GM18519 (cell line): ENCODE measurements around the gene THTPA.

Source experiments
- ATAC-seq: cut with Tn5 transposase; IDR thresholded peaks from one replicate; pipeline ENCODE4 v1.9.1; 2021; ENCODE audit warnings: mild to moderate bottlenecking, moderate library complexity; ENCODE audit not compliant: unreplicated experiment, low FRiP score

THTPA gene

DNA sequence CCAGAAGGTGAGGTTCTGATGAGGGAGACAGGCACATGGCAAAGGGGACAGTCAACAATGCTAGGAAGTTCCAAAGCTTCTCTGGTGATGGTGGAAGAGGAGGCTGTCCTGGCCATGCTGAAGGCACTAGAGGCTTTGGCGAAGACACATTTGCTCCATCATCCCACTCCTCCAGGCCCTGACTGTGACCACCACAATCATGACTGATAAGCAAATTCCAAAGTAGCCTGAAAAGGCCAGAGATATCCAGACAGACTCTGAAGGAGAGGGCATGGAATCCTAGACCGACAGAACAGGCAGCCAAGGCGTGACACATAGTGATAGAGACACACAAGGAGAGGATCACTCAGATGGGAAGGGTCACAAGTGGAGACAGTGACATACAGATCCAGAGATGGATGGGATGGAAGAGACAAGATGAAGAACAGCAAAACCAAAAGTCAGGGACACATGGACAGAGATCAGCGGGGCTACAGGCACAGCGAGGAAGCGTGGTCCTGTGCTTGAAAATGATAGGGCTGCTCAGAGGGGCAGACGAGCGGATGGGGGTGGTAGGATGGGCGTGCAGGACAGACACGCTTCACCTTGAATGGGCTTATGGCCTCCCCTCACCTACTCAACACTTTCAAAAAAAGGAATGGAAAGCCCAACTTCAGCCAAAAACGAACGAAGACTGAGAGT is 5.8 kb upstream of the THTPA start:
- ATAC-seq = no peak

DNA sequence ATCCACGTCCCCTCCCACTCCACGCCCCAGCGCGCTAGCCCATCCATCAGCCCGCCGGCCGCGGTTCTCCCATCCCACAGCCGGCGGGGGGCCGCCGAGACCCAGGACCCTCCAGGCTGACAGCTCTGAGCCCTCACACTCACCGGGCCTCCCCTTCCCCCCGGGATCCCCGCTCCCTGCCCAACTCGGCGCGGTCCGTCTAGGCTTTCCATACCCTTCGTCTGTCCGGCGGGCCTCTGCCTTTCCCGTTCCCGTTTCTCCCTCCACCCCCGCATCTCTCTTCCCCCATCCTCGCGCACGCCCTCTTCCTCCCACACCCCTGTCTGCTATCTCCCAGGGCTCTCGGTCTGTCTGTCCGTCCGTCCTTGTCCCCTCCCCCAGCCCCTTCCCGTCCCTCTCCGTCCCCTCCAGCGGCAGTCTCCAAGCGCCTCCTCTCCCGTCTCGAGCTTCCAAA is 5.2 kb upstream of the THTPA start:
- no peak for ATAC-seq

DNA sequence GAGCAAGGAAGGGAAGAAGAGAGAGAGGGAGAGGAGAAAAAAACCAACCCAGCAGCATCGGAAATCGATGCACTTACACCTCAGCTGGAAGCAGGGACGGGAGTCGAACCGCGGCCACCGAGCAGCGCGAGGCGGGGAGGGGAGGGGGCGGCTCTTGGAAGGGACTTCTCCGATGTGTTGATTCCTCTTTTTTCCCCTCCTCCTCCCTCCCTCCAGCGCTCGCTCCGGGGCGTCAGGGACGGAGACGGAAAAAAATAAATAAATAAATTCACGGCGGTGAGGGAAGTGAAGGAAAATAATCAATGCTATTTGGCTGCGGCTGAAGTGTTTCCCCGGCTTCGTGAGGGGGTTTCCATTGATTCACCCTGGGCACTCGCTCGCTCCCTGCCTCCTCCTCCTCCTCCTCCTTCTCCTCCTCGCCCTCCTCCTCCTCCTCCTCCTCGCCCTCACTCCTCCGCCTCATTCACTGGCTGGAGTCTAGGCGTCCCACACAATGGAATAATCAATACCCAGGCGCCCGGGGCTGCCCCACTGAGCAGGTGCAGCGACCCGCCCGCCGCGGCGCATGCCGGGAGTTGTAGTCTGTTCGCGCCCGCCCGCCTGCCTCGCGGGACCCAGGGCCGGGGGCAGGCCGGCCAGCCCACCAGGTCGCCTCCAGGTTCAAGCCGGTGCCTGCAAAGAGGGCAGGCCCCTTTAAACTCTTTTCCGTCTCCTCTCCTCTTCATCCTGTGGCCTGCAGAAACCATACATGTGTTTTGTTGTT is 4.6 kb upstream of the THTPA start, which contains the start of gene ZFHX2:
Gene ZFHX2, minus strand, starts transcription at position 500 of the 763 bp plus-strand sequence. CDS start 16,440 bp downstream, outside the sequence.
- ATAC-seq = peak; percentile 30

DNA sequence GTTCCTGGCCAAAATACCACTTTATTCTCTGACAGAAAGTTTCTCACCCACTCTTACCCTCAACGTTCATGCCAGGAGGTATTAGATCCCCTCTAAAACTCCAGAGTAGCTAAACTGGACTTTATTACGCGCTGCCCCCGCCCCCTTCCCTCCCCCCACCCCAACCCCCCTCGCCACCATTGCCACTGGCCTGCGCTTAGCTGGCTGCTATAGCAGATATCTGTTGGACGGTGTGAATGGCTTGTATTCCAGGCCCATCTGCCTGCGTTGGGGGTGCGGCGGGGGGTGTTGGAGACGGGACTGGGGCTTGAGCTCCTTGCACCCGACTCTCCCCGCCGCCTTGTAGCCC is 564 bp upstream of the THTPA start:
- ATAC-seq = no peak

DNA sequence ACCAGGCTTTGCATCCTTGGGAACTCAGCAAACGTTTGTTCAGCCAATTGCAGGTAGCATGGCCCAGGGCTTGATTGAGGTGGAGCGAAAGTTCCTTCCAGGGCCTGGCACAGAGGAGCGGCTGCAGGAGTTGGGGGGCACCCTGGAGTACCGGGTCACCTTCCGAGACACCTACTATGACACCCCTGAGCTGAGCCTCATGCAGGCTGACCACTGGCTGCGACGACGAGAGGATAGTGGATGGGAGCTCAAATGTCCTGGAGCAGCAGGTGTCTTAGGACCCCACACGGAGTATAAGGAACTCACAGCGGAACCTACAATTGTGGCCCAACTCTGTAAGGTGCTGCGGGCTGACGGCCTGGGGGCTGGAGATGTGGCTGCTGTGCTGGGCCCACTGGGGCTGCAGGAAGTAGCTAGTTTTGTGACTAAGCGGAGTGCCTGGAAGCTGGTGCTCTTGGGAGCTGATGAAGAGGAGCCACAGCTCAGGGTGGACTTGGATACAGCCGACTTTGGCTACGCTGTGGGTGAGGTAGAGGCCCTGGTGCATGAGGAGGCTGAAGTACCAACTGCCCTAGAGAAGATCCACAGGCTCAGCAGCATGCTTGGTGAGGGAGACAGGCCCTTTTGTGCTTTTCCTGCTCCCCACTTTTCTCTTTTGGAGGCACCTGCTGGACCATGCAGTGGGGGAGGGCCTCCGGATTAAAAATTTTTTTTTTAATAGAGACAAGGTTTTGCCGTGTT is 799 bp downstream of the THTPA start:
- ATAC-seq = no peak

DNA sequence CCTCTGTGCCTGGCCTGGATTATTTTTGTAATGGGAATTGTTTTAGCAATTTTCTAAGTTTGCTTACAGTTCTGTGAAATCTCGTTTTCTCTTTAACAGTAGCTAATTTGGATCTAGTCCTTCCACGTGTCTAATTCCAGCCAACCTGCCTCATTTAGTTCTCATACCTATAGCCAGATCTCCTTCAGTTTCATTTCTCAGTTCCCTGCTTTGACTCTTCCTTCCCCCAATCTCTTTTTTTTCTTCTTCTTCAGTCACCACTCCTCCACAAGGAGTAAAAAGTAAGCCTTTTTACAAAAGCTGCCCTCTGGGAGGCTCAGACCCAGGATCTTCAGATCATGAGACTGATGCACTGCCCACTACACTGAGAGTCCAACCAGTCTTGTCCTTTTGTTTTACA is 1.4 kb downstream of the THTPA start:
- no peak for ATAC-seq

DNA sequence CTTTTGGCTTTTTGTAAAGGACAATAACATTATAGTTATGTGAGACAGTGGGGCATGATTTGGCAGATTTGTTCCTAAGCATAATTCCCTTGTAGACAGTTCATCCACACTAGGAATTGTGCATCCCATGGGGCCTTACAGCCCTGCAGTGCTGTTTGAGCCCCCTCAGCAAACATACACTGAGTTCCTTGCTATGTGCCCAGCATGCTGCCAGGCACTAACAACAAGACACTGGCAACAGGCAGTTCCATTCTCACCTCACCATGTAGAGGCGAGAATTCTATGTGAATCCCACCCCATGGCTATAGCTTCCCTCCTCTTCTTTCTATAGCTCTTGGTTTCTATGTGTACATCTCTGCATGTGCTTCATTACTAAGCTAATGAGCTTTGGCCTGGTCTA is 1.9 kb downstream of the THTPA start:
- no peak for ATAC-seq

DNA sequence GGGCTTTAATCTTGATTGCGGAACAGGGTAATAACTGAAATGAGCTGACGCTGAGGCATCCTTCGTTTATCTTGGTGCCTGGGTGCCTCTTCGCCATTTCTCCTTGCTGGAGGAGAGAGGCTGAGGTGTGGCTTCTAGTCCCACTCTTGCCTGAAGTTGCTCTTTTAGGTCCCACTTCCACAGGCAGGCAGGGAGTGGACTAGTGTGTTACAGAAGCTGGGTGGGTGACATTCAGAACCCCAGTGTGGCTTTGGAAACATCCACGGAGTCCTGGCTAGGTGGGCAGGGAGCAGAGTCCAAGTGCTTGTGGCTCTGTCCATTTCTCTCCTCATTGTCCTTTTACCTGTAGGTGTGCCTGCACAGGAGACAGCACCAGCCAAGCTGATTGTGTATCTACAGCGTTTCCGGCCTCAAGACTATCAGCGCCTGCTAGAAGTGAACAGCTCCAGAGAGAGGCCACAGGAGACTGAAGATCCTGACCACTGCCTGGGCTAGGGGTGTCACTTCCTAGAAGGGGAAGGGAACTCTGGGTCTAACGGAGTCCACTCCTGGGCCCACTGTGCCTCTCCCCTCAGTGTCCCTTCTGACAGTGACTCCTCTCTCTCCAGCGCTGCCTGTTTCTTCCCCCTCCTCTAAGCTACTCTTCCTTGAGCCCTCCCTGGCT is 2.4 kb downstream of the THTPA start:
- no peak for ATAC-seq

DNA sequence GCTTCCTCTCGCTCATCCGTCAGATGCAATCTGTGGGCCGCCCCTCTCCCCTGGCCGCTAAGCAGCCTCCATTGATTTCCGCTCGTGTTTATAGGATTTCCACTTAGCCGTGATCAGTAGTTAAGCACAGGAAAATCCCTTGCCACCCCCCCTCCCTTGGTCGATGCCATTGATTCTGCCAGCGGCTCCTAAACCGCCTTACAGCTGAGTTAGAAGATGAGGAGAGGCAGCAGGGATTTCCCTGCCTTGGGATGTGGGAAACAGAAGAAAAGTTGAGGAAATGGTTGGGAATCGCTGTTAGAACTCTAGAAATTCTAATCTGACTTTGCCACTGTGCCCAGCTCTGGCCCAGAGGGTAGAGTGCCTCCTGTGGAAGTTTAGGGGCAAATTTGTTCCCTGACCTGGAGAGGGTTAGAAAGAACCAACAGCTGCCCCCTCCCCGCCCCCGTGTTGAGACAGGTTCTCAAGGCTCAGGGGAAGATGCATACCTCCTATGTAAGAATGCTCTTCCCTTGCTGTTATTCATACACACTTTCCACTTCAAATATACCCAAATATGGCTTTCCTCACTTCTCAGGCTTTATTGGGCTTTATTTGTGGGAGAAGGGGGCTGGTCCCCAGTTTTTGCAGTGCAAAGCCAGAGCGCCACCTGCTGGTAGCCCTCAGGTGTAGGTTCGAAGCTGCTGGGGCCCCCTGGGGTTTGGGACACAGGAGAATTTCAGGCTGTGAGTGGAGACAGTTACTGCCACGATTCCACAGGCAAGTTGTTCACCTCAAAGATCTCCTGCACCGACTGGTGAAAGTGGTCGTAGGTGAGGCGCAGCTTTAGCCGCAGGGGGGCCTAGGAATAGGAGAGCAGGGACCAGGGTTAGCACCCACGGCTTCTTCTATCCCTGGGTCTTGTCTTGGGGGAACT is 3.2 kb downstream of the THTPA start:
- no peak for ATAC-seq

DNA sequence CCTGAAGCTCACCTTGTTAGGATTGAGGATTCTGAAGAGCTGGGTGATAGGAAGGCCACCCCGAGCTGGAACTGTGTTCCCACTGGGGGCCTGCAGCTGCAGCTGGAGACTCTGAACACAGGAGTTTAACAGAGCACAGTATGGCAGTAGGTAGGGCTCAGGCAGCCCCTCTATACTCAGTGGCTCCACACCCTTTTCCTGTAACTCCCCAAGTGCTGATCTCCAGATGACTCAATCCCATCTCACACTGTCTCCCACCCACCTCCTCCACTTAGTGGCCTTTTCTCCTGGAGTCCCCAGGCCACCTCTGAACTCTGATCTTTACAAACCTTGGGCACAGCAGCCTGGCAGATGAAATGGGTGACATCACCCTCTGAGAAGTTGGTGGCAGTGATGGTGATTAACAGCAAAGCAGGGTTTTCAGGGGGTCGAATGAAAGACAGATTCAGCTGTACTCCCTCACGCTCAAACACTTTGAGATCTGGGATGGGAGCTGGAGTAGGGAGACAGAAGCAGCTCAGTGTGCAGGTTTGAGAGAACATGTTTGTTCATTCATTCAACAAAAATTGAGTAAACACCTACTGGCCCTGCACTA is 4.0 kb downstream of the THTPA start:
- ATAC-seq = no peak

DNA sequence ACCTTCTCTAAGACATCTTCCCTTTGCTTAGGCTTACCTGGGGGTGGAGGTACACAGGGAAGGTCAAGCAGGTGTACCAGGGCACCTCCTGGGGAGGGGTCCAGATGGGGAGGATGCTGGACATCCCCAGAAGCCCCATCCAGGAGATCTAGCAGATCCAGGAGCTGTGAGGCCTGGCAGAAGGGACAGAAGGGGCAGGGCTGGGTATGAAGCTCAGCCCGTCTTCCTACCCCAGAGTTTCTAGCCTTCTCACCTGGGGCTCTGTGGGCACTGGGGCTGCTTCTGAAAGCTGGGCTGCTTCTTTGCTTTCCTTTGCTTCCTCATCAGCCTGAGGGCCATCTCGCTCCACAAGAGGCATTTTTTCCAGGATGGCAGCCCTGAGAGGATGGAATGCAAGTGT is 5.2 kb downstream of the THTPA start:
- ATAC-seq = no peak

DNA sequence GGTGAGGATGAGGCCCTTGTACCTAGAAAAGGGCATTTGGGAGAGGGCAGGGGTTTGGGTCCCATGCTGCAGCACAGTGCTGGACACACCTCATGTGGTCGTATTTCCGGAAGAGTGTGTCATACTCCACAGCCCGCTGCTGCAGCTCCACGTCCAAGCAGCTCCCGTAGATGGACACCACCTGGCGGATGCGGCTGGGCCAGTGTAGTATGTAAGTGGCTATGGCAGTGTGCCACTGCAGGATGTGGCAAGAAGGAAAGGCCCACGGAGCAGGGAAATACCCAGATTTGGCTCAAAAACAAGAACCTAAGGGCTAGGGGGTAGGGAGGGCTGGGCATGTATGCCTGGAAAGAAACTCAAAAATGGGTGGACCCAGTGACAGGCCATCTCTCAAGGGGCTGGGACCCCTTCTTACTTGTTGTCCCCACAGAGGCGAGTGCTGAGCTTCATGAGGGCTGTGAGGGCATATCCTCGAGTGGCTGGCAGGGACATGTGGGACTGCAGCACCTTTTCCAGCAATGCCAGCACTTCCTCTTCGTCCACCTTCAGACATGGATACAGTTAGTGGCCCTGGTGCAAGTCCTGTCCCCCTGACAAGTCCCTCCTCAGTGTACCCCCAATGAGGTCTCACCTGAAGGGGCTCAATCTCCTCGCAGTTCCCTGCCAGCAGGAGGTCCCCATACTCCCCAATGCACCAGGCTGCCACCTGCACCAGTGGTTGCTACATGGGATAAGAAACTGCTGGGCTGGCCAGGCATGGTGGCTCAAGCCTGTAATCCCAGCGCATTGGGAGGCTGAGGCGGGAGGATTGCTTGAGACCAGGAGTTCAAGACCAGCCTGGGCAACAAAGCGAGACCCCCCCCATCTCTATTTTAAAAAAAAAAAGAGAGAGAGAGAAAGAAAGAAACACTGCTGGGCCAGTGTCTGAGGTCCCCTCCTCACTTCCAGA is 6.1 kb downstream of the THTPA start:
- no peak for ATAC-seq

DNA sequence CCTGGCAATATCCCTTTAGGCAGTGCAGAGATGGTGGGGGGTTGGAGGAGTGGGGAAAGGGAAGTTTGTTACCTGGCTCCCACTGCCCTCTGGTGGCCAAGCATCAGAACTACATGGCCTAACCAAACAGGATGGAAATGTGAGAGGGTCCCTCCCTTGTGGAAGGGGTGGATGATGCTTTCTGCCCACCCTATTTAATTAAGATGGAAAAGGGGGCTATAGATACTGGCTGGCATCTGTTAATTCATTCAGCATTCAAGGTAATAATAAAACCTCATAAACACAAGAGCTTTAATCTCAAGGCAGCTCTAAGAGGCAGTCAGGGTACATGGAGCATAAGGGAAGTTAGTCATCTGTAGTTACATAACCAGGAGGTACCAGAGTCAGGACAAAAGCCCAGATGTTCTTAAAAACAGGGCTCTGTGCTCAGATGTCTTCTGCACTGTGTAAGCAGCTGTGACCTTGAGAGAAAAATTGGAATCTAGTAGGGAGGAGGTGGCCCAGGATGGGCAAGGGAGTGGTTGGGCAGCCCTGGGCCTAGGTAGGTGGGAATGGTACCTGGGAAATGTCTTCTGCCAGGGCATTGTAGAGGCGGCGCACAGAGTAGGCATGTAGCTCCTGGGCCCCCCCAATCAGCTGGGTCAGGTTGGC is 6.9 kb downstream of the THTPA start:
- no peak for ATAC-seq

DNA sequence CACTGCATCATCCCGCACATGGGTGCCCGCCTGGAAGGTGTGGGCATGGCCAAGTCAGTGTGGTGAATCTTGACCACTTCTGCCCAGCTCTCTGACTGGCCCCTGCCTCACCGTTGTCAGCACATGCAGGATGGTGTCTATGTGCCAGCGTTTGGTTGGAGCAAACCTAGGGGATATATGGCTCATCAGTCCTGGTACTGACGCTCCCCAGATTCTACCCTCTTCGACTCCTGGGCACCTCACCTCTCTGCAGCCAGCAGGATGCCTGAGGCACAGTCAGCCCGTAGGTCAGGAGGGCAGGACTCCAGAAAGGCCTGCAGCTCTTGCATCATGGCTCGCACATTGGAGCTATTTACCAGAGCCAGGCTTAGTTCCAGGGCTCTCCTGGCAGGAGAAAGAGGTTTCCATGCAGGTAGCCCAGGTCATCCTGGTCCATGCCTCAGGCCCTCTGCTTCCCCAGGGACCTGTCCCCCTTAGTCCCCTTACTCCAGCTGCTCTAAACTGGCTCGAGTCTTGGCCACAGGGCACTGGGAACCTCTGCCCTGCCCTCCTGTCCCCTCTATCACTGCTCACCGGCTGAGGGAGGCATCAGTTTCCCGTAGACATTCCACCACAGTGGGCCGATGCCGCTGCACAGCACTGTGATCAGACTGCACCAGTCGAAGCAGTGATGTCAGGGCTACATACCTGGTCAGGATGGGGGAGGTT is 7.6 kb downstream of the THTPA start:
- no peak for ATAC-seq

DNA sequence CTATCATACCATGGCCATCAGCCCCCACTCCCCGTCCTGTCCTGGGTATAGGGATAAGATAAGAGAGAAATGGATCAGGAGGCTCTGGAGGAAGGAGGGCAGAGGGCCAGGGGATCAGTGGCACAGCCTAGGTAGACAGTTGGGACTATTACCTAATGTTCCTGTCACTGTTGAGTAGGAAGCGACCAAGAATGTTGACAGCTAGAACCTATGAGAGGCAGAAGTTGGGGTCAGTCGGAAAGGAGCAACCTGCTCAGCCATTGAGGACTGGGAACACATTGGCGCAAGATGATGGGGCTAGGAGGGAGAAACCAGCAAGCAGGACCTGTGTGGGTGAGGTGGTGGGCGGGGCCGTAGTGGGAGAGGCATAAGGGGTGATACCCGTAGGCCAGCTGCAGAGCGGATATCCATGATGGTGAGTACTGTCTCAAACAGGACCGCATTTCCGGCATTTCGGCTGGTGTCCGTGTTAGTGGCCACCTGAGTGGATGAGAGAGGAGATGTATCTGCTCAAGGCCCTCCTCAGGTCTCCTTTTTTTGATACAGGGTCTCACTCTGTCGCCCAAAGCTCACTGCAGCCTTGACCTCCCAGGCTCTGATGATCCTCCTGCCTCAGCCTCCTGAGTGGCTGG is 8.2 kb downstream of the THTPA start:
- ATAC-seq = no peak

DNA sequence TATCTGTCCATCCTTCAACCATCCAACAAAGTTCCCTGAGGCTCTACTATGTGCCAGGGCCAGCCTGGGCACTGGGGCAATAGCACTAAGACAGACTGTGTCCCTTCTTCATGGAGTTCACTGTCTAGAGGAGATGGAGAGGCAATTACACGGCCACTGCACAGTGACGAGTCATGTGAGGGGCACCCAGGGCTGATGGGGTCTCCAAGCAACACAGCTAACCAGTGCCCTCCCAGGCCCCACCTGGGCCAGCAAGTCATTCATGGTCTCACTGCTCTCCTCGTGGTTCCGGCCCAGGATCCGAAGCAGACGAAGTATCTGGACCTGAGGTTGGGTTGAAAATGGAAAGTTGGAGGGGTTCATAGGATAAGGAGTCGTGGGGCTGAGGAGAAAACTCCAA is 8.8 kb downstream of the THTPA start:
- no peak for ATAC-seq

DNA sequence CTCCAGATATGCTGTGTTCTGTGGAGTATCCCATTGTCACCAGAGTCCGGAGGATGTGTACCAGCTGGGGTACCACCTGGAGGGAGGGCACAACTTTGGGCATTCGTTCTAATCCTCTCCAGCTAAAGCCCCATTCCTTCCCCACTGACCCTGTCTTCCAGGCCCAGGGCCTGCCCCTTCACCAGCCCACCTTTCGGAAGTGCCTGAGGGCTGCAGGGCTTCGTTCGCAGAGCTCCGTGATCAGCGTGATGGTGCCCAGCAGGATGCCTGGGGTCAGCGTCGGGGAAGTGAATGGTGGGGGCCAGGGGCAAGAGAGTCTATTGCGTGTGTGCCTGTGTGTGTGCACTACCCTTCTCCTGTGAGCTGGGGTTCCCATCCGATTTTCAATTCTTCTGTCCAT is 9.6 kb downstream of the THTPA start:
- no peak for ATAC-seq
